Spinal cord (tissue), 10 donors: ENCODE measurements around the gene RHOB. TPM values are rescaled to one million over a fixed set of nuclear protein-coding genes. Genes with fewer than 3 reads are reported as not detected.

Experiments
- DNase-seq, 6 donors: peaks; one replicate each; pipeline versions ENCODE4 v3.0.0 to v3.0.0-alpha.2; 2013 to 2015; ENCODE audit warnings: low spot score in 6 of 6, low read depth in 4 of 6
- H3K27ac ChIP-seq: one replicate; pipeline ENCODE4 v1.5.1; 2013; ENCODE audit warnings: low read depth, low read length, control low read depth
- H3K27me3 ChIP-seq: one replicate; pipeline ENCODE4 v1.6.1; 2013; ENCODE audit warnings: low read length; ENCODE audit not compliant: control insufficient read depth, insufficient read depth
- H3K36me3 ChIP-seq: one replicate; pipeline ENCODE4 v1.6.1; 2013; ENCODE audit warnings: low read length; ENCODE audit not compliant: control insufficient read depth, insufficient read depth
- H3K4me1 ChIP-seq: one replicate; pipeline ENCODE4 v1.6.1; 2013; ENCODE audit warnings: low read length; ENCODE audit not compliant: control insufficient read depth, insufficient read depth
- H3K4me3 ChIP-seq: one replicate; pipeline ENCODE4 v1.5.1; 2013; ENCODE audit warnings: low read depth, low read length, control low read depth
- H3K9me3 ChIP-seq: one replicate; pipeline ENCODE4 v1.6.1; 2013; ENCODE audit warnings: low read length; ENCODE audit not compliant: control insufficient read depth, insufficient read depth
- WGBS: methylation state at CpG from one replicate; pipeline ENCODE4 v1.1.5; 2013; ENCODE audit warnings: missing lambda C conversion rate; ENCODE audit not compliant: insufficient coverage; 5-methylcytosine and 5-hydroxymethylcytosine counted together
- polyA plus RNA-seq, 2 donors: library from polyadenylated mRNA; unstranded; fragments of 120-200 nt; gene quantifications; one replicate each; pipeline ENCODE4 v1.2.1, GENCODE V29; 2013; ENCODE audit not compliant: insufficient read length in 2 of 2
- total RNA-seq, 2 donors: library from RNA; depleted of rRNA in 1 of 2; stranded (reverse); fragments of 120-200 nt in 1 of 2; fragments of >200 nt in 1 of 2; gene quantifications; one replicate each; pipeline versions ENCODE4 v1.2.3 to v1.2.4, GENCODE V29; 2013 to 2014
- donor health status: healthy.

The RHOB gene
- total and polyA plus RNA-seq, 4 donors, result 193 to 309 (median 231) TPM

DNA sequence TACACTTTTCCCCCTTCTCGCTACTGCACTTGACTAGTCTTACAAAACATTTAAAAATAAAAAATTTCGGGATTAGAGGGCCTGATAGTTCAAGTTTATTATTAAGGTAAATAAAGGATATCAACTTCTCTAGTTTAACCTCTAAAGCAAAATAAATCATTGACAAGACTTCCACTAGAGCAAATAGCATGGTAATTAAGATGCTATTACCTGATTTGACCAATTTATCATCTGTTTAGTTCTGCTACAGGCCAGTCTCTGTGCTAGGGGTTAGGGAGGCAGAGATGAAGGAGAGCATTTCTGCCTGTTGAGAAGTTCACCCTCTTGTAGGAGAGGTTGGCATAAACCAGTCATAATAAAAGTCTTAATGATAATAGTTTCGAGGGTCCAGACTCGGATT, 34.0 kb downstream of the RHOB start:
- H3K27me3 ChIP-seq, result no peaks in the 10 kb centered on the region
- H3K4me1 ChIP-seq, result peaks cover 13% of the 10 kb centered on the region
- H3K4me3 ChIP-seq, result no peak overlapping the region
- H3K27ac ChIP-seq, result no peak overlapping the region
- no peaks in the 10 kb centered on the region for H3K9me3 ChIP-seq
- 100% methylated on average over 2 of the region's 4 CpGs for WGBS
- H3K36me3 ChIP-seq, result no peaks in the 10 kb centered on the region
- no peak for DNase-seq

DNA sequence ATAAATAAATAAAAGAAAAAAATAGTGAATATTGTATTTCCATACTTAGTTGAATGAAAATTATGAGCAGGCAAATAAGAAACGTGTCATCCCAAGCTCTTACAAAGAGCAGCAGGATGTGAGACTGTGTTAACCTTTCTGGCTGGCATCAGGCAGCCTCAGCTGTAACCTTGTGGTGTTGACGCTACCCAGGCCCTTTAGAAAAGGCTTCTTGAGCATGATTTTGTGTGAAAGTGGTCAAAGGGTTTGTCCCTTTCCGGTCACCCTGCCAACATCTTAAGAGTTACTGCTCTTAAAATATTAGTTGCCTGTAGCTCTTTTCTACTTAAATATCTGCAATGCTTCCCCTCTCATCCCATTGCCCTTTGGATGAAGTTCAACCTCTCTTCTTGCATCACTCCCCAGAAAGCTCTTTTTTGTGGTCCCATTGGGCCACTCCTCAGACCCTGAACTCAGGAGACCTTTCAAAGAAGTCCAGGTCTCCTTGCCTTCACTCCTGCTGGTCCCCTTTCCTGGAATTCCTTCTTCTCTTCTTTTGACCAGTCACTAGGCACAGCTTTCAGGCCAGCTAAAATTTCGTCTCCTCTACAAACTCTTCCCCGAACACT, 35.0 kb downstream of the RHOB start:
- peaks cover 13% of the 10 kb centered on the region for H3K4me1 ChIP-seq
- H3K36me3 ChIP-seq, result no peaks in the 10 kb centered on the region
- WGBS, result 95% methylated on average over 3 of the region's 5 CpGs
- H3K4me3 ChIP-seq, result no peak overlapping the region
- H3K27me3 ChIP-seq, result no peaks in the 10 kb centered on the region
- no peaks in the 10 kb centered on the region for H3K9me3 ChIP-seq
- no peak overlapping the region for H3K27ac ChIP-seq
- no peak for DNase-seq

DNA sequence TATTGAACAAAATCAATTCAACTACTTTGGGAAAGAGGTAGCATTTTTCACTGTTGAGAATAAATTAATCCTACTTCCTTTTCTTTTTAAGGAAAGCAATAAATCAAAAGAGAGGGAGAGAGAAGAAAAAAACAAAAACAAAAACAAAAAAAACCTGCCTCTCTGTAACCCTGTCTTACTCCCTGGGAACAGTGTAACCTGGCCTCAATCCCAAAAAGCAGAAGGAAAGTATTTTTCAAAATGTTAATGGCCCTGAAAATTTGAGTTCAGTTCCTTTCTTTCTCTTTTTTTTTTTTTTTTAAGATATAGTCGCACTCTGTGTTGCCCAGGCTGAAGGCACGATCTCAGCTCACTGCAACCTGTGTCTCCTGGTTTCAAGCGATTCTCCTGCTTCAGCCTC, 35.9 kb downstream of the RHOB start:
- Histone ChIP-seq H3K36me3 (no peaks in the 10 kb centered on the region), H3K4me1 (peaks cover 21% of the 10 kb centered on the region), H3K4me3 (no peak overlapping the region), H3K27ac (no peak overlapping the region), H3K9me3 (no peaks in the 10 kb centered on the region), H3K27me3 (no peaks in the 10 kb centered on the region)
- DNase-seq, result no peak
- 80% methylated on average over 3 of the region's 3 CpGs for WGBS

DNA sequence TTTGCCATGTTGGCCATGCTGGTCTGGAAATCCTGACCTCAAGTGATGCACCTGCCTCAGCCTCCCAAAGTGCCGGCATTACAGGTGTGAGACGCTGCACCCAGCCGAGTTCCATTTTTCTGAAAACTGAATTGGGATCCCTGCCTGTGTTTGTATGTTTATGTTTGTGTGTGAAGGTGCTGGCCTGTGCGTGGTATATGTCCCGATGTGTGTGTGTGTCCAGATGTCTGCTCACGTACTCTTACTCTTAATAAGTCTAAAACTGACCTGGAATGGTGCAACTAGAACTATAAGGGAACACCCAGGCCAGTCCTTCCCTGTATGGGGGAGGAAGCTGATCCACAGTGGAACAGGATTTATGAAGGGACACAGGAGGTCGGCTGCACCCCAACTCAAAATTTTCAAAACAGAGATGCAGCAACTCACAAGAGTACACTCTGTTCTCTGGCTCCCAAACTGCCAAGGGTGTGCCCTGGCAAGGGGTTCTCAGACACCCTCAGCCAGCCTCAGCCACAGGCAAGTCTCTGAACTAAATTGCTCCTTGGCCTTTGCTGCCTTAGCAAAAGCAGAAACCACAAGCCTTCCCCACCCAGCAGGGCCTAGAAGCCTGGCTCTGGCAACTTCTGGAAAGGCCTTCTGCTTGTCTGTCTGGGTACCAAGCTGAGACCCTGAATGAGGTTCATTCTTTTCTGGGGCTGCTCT, 36.5 kb downstream of the RHOB start:
- H3K36me3 ChIP-seq, result no peaks in the 10 kb centered on the region
- peaks cover 27% of the 10 kb centered on the region for H3K4me1 ChIP-seq
- 96% methylated on average over 5 of the region's 7 CpGs for WGBS
- DNase-seq, result no peak
- H3K27me3 ChIP-seq, result no peaks in the 10 kb centered on the region
- no peak overlapping the region for H3K4me3 ChIP-seq
- H3K27ac ChIP-seq, result no peak overlapping the region
- no peaks in the 10 kb centered on the region for H3K9me3 ChIP-seq

DNA sequence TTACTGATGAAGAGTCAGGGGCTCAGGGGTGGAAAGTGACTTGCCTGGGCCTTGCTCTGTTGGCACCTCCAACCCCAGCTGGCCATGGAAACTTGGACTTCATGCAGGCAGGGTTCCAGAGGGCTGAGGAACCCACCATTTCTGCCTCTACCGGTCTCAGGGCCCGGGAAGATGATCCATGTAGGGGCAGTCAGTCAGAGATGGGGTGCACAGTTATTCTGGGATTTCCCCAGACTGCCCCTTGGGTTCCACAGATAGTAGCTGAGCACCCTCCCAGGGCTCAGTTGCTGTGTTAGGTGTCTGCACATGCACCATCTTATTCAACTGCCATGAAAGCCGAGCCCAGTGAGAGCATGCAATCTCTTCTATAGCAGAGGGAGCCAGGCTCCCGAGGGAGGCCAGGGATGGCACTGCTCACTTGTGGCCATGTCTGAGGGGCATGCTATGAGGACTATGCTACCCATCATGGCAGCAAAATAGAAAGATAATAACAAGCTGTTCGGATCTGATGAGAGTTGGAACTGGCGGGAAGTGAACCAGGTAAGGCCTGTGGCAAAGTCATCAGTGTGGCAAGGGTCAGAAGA, 37.3 kb downstream of the RHOB start:
- Histone ChIP-seq H3K9me3 (no peaks in the 10 kb centered on the region), H3K27ac (no peak overlapping the region), H3K4me3 (no peak overlapping the region), H3K36me3 (no peaks in the 10 kb centered on the region), H3K27me3 (no peaks in the 10 kb centered on the region), H3K4me1 (peaks cover 28% of the 10 kb centered on the region)
- no peak for DNase-seq
- 96% methylated on average over 6 of the region's 6 CpGs for WGBS

DNA sequence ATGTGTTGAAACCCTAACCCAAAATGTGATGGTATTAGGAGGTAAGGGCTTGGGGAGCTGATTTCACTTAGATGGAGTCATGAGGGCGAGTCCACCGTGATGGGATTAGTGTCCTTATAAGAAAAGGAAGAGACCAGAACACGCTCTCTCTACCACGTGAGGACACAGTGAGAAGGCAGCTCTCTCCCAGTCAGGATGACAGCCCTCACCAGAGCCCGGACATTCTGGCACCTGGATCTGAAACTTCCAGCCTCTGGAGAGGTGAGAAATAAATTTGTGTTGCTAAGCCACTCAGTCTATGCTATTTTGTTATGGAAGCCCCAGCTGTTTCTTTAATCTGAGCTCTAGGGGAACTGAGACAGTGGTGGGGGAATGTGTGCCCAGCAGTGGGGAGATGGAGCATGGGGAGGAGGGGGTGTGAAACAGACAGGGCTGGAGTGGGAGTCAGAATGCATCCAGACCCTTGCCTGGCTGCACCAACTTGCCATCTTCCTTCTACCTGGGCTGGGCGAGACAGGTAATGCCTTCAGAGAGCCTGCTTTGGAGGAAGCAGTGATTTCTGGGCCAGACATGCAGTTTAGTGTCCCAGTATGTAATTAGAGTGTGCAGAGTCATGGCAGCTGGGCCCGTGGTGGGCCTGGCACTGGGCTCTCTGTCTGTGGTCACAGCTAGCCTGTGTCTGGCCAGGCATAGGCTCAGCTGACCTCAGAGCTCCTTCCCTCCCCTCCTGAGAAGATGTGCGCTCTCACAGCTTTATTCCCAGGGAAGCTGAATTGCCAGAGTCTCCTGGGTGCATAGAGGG, 38.1 kb downstream of the RHOB start:
- Histone ChIP-seq H3K9me3 (no peaks in the 10 kb centered on the region), H3K27ac (no peak overlapping the region), H3K27me3 (no peaks in the 10 kb centered on the region), H3K4me1 (peaks cover 28% of the 10 kb centered on the region), H3K36me3 (no peaks in the 10 kb centered on the region), H3K4me3 (no peak overlapping the region)
- DNase-seq, result no peak
- 90% methylated on average over 8 of the region's 8 CpGs for WGBS

DNA sequence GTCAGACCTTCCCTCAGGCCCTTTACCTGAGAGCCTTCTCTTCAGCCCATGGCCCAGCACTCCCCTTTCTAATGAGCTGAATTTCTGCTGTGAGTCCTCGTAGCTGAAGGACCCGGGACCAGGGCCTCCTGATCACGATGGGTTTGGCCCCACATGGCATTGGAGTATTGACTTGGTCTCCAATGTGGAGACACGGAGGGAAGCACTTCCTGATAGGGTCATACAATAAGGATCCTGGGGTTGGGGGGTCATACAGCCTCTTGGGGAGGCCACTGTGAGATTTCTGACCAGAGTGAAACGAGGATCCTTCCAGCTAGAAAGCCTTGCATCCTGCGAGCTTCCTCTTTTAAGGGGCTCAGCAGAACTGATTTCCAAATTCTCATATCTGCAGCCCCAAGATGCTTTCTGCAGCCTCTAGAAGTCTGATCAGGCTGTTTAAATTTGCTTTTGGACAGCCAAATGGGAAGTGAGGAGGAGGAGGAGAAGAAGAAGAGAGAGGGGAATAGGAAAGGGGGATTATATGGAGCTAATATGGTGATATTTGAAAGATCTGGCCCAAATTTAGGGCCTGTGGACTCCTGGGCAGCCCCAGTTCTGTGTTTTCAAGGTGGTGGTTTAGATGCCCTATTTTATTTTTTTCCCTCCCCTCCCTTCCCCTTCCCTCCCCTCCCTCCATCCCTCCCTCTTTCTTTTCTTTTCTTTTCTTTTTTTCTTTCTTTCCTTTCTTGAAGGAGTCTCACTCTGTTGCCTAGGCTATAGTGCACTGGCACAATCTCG, 38.9 kb downstream of the RHOB start:
- Histone ChIP-seq H3K36me3 (no peaks in the 10 kb centered on the region), H3K4me1 (peaks cover 35% of the 10 kb centered on the region), H3K9me3 (no peaks in the 10 kb centered on the region), H3K27ac (no peak overlapping the region), H3K27me3 (no peaks in the 10 kb centered on the region), H3K4me3 (no peak overlapping the region)
- WGBS, result 77% methylated on average over 2 of the region's 7 CpGs
- no peak for DNase-seq

DNA sequence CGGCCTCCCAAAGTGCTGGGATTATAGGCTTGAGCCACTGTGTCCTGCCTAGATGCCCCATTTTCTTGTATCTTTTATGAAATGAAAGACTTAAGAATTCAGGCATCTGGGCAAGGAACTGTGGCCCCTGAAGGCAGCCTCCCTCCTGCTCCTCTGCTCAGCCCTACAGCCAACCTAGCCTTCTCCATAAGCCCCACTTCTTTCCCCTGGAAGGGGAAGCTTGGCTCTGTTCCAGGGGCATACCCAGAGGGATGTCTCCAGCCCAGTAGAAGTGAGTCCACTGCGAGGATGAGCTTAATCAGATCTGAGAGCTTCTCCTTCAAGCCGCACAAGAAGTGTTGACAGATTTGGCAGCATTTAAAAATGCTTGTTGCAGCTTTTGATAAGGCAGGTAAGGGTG, 39.7 kb downstream of the RHOB start:
- Histone ChIP-seq H3K27me3 (no peaks in the 10 kb centered on the region), H3K27ac (no peak overlapping the region), H3K9me3 (no peaks in the 10 kb centered on the region), H3K4me3 (no peak overlapping the region), H3K4me1 (peaks cover 39% of the 10 kb centered on the region), H3K36me3 (no peaks in the 10 kb centered on the region)
- DNase-seq, result no peak
- 92% methylated on average over 2 of the region's 3 CpGs for WGBS

DNA sequence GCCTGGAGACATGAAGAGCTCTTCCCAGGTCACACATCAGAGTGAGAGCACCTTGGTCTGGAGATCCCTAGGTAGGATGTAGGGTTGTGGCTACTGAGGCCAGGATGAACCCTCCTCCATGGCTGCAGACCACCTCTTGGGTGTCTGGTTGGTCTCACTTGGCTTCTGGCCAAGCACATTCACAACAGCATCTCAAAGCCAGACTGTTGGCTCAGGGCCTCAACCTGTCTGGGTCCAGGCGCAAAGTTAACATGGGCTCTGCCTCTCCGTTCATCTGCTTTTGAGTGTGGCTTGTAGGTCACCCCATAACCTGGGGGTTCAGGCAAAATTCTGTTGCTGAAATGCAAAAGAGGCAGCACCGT, 40.1 kb downstream of the RHOB start:
- no peak for DNase-seq
- Histone ChIP-seq H3K4me3 (no peak overlapping the region), H3K27me3 (no peaks in the 10 kb centered on the region), H3K4me1 (peaks cover 42% of the 10 kb centered on the region), H3K27ac (no peak overlapping the region), H3K36me3 (no peaks in the 10 kb centered on the region), H3K9me3 (no peaks in the 10 kb centered on the region)
- 93% methylated on average over 3 of the region's 3 CpGs for WGBS
